Measurements from ENCODE around the gene ITGAE. TPM values are rescaled to one million over a fixed set of nuclear protein-coding genes. Genes with fewer than 3 reads are reported as not detected.
A peak's percentile ranks its signal among the peaks of the same experiment; 100 is the strongest.
"Not testable (repeated sequence)": the region's sequence is repeated elsewhere in the genome, so short reads cannot be mapped to it uniquely, and the experiment has no call there.

ITGAE gene
- total RNA-seq, 1 donor from 2014 or later, result 15.3 TPM

- no peak for DNase-seq
These were observed 71.1 kb downstream of the ITGAE start for GRCh38 chr17:3729881-3730280.

GRCh38 chr17:3728099-3728498 lies 72.9 kb downstream of the ITGAE start:
- DNase-seq, result not testable (repeated sequence)

- no peak for DNase-seq
These were observed 73.9 kb downstream of the ITGAE start for GRCh38 chr17:3727041-3727440.

- no peak for DNase-seq
These were observed 76.5 kb downstream of the ITGAE start for GRCh38 chr17:3724378-3725077.

- DNase-seq, result peak; percentile 98
These were observed 77.2 kb downstream of the ITGAE start, which contains the start of gene HASPIN for GRCh38 chr17:3723556-3724377. HASPIN (plus strand) TSS chr17:3723903; CDS start chr17:3723936, 33 bp downstream.

GRCh38 chr17:3723188-3723555 lies 77.8 kb downstream of the ITGAE start:
- DNase-seq, result no peak

GRCh38 chr17:3722716-3723115 lies 78.3 kb downstream of the ITGAE start:
- DNase-seq, result no peak

- no peak for DNase-seq
These were observed 81.7 kb downstream of the ITGAE start for GRCh38 chr17:3719265-3719664.

GRCh38 chr17:3718201-3718600 lies 82.8 kb downstream of the ITGAE start:
- DNase-seq, result no peak

- DNase-seq, result no peak
These were observed 85.7 kb downstream of the ITGAE start for GRCh38 chr17:3715296-3715695.

- no peak for DNase-seq
These were observed 88.1 kb downstream of the ITGAE start for GRCh38 chr17:3712811-3713463.

- DNase-seq, result no peak
These were observed 90.0 kb downstream of the ITGAE start for GRCh38 chr17:3710951-3711383.

- no peak for DNase-seq
These were observed 92.6 kb downstream of the ITGAE start for GRCh38 chr17:3708366-3708765.

GRCh38 chr17:3705718-3705984 lies 95.3 kb downstream of the ITGAE start:
- DNase-seq, result not testable (repeated sequence)

GRCh38 chr17:3704931-3705717 lies 95.9 kb downstream of the ITGAE start:
- DNase-seq, result no peak

- not testable (repeated sequence) for DNase-seq
These were observed 98.9 kb downstream of the ITGAE start for GRCh38 chr17:3702041-3702539.

GRCh38 chr17:3699951-3700350 lies 101.0 kb downstream of the ITGAE start:
- DNase-seq, result no peak

GRCh38 chr17:3698139-3698538 lies 102.8 kb downstream of the ITGAE start:
- no peak for DNase-seq

- peak; percentile 79 for DNase-seq
These were observed 103.9 kb downstream of the ITGAE start for GRCh38 chr17:3697103-3697476.

- DNase-seq, result no peak
These were observed 105.1 kb downstream of the ITGAE start, which contains the start of gene P2RX5 for GRCh38 chr17:3695723-3696411. P2RX5 (minus strand) TSS chr17:3696155; CDS start chr17:3696005, 150 bp downstream.

GRCh38 chr17:3695129-3695722 lies 105.8 kb downstream of the ITGAE start:
- DNase-seq, result peak; percentile 83

Data from tongue (tissue), 2 donors.